Left cardiac atrium (tissue), 4 donors: ENCODE results near the gene CABCOCO1. TPM values are rescaled to one million over a fixed set of nuclear protein-coding genes. Genes with fewer than 3 reads are reported as not detected.
"Not testable (repeated sequence)": the region's sequence is repeated elsewhere in the genome, so short reads cannot be mapped to it uniquely, and the experiment has no call there.

Experiments
- ATAC-seq, 2 donors: fragments of 200-7000 bp; cut with Tn5 transposase; one replicate each; pipeline ENCODE4 v1.9.1; 2020; ENCODE audit warnings: mild to moderate bottlenecking in 2 of 2, moderate library complexity in 2 of 2
- DNase-seq: peaks from one replicate; pipeline ENCODE4 v3.0.0-alpha.2; 2020
- intact Hi-C, 2 donors: fragments of 100-400 bp; cut with DNase I; formaldehyde crosslinking; loops; one replicate each; pipeline versions ENCODE4 v1.14.1 to v1.15.1; 2022 to 2023
- total RNA-seq, 2 donors: library from RNA; stranded (reverse); fragmentation: NEBNext Ultra II Directional; extraction: Animal tissue kit (Norgen Biotek cat#: 25700); gene quantifications; one replicate each; pipeline ENCODE4 v1.2.1, GENCODE V29; 2021
- donor health status: DM: no; HTN: yes; CAD: no.
- donor health status: DM: no; HTN: yes; CAD: no; lungs with severe emphysema.
- donor health status: DM: yes; HTN: yes; CAD: no.
- donor health status: Dilated cardiomyopathy.

CABCOCO1 gene
- total RNA-seq, 2 donors from 2014 or later: not detected

- intact Hi-C loops: no loop called here
- ATAC-seq: no peak
- no peak for DNase-seq
These were observed 39.0 kb downstream of the CABCOCO1 start for GRCh38 chr10:61701706-61702105.

- ATAC-seq: no peak
- intact Hi-C loops: no loop called here
These were observed 39.9 kb downstream of the CABCOCO1 start for GRCh38 chr10:61702584-61702983.

GRCh38 chr10:61705022-61705613 lies 42.4 kb downstream of the CABCOCO1 start:
- DNase-seq (no peak), ATAC-seq (no peak)
- intact Hi-C loops: no loop called here

More at GRCh38 chr10:61702584-61702983, 39.9 kb downstream of the CABCOCO1 start:
- no peak for DNase-seq

- intact Hi-C loops: no loop called here
- ATAC-seq: no peak
- DNase-seq: no peak
These were observed 46.1 kb downstream of the CABCOCO1 start for GRCh38 chr10:61708846-61709245.

- ATAC-seq, intact Hi-C loops, DNase-seq: not testable (repeated sequence)
These were observed 49.4 kb downstream of the CABCOCO1 start for GRCh38 chr10:61712105-61712504.

- DNase-seq, ATAC-seq, intact Hi-C loops: not testable (repeated sequence)
These were observed 56.7 kb downstream of the CABCOCO1 start for GRCh38 chr10:61719475-61719874.

DNA sequence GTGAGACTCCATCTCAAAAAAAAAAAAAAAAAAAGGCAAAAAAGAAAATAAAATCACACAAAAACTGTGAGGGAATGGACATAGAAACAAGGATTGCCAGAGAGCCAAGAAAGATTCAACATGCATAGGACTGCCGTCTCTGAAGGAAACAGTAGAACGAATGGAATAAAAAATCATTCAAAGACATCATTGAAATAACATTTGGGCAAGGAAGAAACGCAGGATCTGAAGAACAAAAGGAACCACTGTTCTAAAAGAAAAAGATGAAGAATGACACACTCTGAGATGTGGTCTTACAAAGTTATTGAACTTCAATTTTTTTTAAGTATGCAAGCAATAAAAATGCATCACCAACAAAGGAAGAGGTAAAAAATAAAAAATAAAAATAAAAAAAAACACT lies 57.2 kb downstream of the CABCOCO1 start:
- intact Hi-C loops: no loop called here
- DNase-seq (no peak), ATAC-seq (no peak)

GRCh38 chr10:61721431-61721830 lies 58.7 kb downstream of the CABCOCO1 start:
- intact Hi-C loops: no loop called here

DNA sequence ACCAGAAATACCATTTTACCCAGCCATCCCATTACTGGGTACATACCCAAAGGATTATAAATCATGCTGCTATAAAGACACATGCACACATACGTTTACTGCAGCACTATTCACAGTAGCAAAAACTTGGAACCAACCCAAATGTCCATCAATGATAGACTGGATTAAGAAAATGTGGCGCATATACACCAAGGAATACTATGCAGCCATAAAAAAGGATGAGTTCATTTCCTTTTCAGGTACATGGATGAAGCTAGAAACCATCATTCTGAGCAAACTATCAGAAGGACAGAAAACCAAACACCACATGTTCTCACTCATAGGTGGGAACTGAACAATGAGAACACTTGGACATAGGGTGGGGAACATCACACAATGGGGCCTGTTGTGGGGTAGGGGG lies 62.5 kb downstream of the CABCOCO1 start:
- DNase-seq, intact Hi-C loops, ATAC-seq: not testable (repeated sequence)

More at GRCh38 chr10:61721431-61721830, 58.7 kb downstream of the CABCOCO1 start:
- DNase-seq: no peak
- no peak for ATAC-seq

DNA sequence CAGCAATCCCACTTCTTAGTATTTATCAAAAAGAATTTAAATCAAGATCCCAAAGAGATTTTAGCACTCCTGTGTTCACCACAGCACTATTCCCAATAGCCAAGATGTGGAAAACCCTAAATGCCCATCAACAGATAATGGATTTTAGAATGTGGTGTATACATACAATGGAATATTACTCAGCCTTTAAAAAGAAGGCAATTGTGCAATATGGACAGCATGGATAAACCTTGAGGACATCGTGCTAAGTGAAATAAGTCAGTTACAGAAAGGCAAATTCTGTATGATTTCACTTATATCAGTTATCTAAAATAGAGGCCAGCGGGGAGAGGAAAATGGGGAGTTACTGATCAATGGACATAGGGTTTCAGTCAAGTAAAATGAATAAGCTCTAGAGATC lies 66.9 kb downstream of the CABCOCO1 start:
- intact Hi-C loops: no loop called here
- DNase-seq: no peak
- ATAC-seq: no peak

DNA sequence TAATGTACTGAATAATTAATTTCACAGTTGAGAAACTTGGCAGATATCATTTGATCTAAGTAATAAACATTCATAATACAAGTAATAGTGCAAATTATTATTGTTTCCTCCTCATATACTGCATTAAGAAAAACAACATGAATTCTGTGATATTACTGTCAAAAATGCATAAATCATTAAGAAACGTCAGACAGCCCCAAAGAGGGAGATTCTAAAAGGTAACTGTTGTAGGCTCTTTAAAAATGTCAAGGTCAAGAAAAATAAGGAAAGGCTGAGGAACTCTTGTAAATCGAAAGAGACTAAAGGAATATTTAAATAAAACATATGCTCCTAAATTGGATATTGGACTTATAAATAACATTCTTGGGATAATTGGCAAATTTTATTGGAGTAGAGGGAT lies 67.9 kb downstream of the CABCOCO1 start:
- DNase-seq: no peak
- intact Hi-C loops: loop anchor here in 1 of 2 donors (10.0 kb wide), 2 partner anchors 566 to 916 kb away; no protein-coding TSS in a partner anchor
- ATAC-seq: no peak

DNA sequence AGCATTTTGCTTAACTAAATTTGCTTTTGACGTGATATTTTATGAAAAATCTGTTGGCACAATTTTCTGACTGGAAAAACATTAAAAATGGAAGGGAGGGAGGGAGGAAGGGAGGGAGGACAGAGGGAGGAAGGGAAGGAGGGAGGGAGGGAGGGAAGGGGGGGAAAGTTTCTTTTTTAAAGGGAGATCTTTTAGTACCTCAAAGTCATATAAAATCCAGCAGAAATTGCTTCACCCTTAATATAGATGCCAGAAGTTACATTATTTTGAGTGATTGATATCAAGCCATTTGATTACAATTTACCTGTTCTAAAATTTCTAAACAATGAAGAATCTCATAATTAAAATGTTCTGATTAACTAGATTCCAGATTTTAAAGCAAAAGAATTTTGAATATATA lies 68.9 kb downstream of the CABCOCO1 start:
- intact Hi-C loops: loop anchor here in 1 of 2 donors (10.0 kb wide), 2 partner anchors 567 to 917 kb away; no protein-coding TSS in a partner anchor

GRCh38 chr10:61732629-61733278 lies 70.0 kb downstream of the CABCOCO1 start:
- DNase-seq (no peak), ATAC-seq (no peak)
- intact Hi-C loops: loop anchor here in 1 of 2 donors (10.0 kb wide), 2 partner anchors 568 to 918 kb away; no protein-coding TSS in a partner anchor

More for the DNA sequence above, 68.9 kb downstream of the CABCOCO1 start:
- DNase-seq: no peak
- ATAC-seq: no peak

DNA sequence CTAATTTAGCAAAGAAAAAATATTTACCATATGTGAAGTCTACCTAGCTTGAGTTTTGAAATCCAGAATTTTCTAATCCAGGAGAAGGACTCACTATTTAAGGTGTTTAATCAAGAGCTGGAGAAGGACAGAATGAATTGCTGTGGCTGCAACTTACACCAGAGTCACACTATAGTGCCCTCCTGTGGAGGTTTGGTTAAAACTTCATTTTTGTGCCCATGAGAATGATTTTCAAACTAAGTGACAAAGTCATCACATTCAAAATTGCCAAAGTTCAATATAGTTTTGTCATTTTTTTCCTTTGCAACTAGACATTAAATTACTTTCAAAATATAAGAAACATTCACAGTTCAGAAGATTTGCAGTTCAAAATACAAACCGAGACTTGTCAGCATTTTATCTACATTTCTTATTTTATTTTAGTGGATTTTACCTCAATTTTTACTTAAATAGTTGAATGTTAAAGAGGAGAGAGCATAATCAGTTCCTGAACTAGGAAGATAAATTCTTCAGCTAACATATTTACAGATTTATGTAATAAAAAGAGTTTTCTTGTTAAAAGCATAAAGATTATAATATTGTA lies 70.7 kb downstream of the CABCOCO1 start:
- DNase-seq (no peak), ATAC-seq (no peak)
- intact Hi-C loops: loop anchor here in 1 of 2 donors (10.0 kb wide), 2 partner anchors 569 to 919 kb away; no protein-coding TSS in a partner anchor

- DNase-seq: no peak
- intact Hi-C loops: loop anchor here in 1 of 2 donors (10.0 kb wide), 2 partner anchors 571 to 921 kb away; no protein-coding TSS in a partner anchor
- no peak for ATAC-seq
These were observed 73.2 kb downstream of the CABCOCO1 start for GRCh38 chr10:61735882-61736281.

DNA sequence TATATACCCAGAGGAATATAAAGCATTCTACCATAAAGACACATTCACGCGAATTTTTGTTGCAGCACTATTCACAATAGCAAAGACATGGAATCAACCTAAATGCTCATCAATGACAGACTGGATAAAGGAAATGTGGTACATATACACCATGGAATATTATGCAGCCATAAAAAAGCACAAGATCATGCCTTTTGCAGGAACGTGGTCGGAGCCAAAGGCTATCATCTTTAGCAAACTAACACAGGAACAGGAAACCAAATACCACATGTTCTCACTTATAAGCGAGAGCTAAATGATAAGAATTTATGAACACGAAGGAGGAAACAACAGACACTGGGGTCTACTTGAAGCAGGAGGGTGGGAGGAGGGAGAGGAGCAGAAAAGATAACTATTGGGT lies 74.7 kb downstream of the CABCOCO1 start:
- intact Hi-C loops: loop anchor here in 1 of 2 donors (10.0 kb wide), 2 partner anchors 573 to 923 kb away; no protein-coding TSS in a partner anchor
- not testable (repeated sequence) for ATAC-seq, DNase-seq

DNA sequence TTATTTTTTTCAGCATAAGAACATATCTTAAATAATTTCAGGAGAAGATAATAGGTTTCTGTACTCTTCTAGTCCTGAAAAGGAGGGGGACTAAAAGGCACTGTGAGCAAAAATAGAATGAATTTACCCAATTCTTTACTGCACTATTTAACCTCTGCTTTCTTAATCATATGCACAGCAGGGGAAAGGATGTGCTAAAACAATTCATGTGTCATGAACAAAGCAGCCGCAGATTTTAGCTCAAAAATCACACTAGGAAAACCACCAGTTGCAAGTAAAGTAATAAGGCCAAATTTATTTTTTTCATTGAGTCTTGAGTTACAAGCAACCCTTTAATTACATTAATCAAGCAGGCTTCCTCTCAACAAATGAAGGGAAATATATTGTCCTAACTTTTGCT lies 80.1 kb downstream of the CABCOCO1 start:
- intact Hi-C loops: no loop called here
- no peak for ATAC-seq

DNA sequence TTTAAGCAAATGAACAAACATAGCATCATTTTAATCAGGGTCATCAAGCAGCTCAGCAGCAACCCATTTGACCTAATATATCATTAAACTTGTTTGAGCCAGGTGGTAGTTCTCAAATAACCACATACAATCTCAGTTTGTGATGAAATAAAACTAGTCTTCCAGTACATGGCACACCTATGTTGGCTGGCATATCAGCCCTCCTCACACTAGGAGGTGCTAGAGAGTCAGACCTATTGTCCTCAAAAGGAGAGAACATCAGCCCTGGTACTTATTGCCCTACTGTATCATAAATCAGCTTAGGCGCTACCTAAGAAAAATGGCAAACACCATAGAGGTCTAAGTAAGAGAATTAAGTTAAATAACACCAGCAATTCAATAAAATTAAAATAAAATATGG lies 81.7 kb downstream of the CABCOCO1 start:
- no peak for ATAC-seq
- intact Hi-C loops: no loop called here
- DNase-seq: no peak

More for the DNA sequence above, 80.1 kb downstream of the CABCOCO1 start:
- no peak for DNase-seq

DNA sequence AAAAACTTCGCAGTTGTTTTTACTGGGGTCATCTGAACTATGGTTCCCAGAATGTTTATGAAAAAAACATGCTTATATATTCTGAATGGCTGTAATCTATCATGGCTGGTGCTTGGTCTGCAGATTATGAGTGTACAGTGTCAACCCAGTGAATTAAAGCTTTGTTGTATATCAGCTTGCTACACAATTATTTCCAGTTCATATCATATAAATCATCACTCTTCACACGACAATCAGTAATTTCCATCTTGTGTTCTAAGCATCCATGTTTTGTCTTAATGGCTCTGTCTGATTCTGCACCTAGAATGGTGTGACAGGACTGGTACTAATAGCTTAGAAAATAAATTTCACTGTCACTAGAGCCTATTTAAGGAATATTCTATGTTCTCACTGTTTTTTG lies 83.6 kb downstream of the CABCOCO1 start:
- DNase-seq: no peak
- no peak for ATAC-seq
- intact Hi-C loops: no loop called here

- intact Hi-C loops: no loop called here
These were observed 84.6 kb downstream of the CABCOCO1 start for GRCh38 chr10:61747307-61747706.

More at GRCh38 chr10:61747307-61747706, 84.6 kb downstream of the CABCOCO1 start:
- no peak for ATAC-seq
- DNase-seq: no peak
